ENCODE results near the gene OSTC.

GRCh38 chr4:108651014-108651791 is 804 bp downstream of the OSTC start:
- TF ChIP-seq CTCF (IDR thresholded peaks at IDR 0.05; ENCODE audit: low read depth, low read length, poor library complexity, severe bottlenecking) (no peak), EZH2phosphoT487 (IDR thresholded peaks at IDR 0.05; ENCODE audit: borderline replicate concordance, low read length) (no peak)

Measured in DOHH2 (cell line).